Parathyroid adenoma (tissue), 2 donors: ENCODE data around the gene SVIL.
"Not testable (repeated sequence)": the region's sequence is repeated elsewhere in the genome, so short reads cannot be mapped to it uniquely, and the experiment has no call there.

Source experiments
- H2AFZ ChIP-seq: fragments of 300-600 bp; sonication (generic); one replicate; pipeline ENCODE4 v1.7.0; 2017; ENCODE audit warnings: antibody characterized with exemption, mild to moderate bottlenecking
- H3K27ac ChIP-seq: fragments of 300-600 bp; sonication (generic); one replicate; pipeline ENCODE4 v1.7.0; 2017
- H3K27me3 ChIP-seq: fragments of 300-600 bp; sonication (generic); one replicate; pipeline ENCODE4 v1.7.0; 2017; ENCODE audit warnings: low read length; ENCODE audit not compliant: control insufficient read depth, insufficient read depth
- H3K36me3 ChIP-seq: fragments of 300-600 bp; sonication (generic); one replicate; pipeline ENCODE4 v1.7.0; 2017; ENCODE audit warnings: low read length; ENCODE audit not compliant: control insufficient read depth, insufficient read depth
- H3K4me1 ChIP-seq: fragments of 300-600 bp; sonication (generic); one replicate; pipeline ENCODE4 v1.7.0; 2017; ENCODE audit warnings: control low read depth
- H3K4me2 ChIP-seq: fragments of 300-600 bp; sonication (generic); one replicate; pipeline ENCODE4 v1.7.0; 2017; ENCODE audit warnings: low read length
- H3K4me3 ChIP-seq: fragments of 300-600 bp; sonication (generic); one replicate; pipeline ENCODE4 v1.7.0; 2017; ENCODE audit warnings: low read depth, low read length
- H3K79me2 ChIP-seq: fragments of 300-600 bp; sonication (generic); one replicate; pipeline ENCODE4 v1.7.0; 2017; ENCODE audit warnings: control low read depth
- H3K9ac ChIP-seq: fragments of 300-600 bp; sonication (generic); one replicate; pipeline ENCODE4 v1.7.0; 2017; ENCODE audit warnings: mild to moderate bottlenecking
- H3K9me3 ChIP-seq: fragments of 300-600 bp; sonication (generic); one replicate; pipeline ENCODE4 v1.7.0; 2017; ENCODE audit warnings: low read length; ENCODE audit not compliant: control insufficient read depth
- TF ChIP-seq, protein P1 (sequence below): fragments of 300-600 bp; sonication (generic); IDR thresholded peaks from one replicate; pipeline ENCODE4 v1.7.0; 2017; ENCODE audit warnings: antibody characterized with exemption, mild to moderate bottlenecking
- donor health status: primary hyperparathyroidism.

The SVIL gene

DNA sequence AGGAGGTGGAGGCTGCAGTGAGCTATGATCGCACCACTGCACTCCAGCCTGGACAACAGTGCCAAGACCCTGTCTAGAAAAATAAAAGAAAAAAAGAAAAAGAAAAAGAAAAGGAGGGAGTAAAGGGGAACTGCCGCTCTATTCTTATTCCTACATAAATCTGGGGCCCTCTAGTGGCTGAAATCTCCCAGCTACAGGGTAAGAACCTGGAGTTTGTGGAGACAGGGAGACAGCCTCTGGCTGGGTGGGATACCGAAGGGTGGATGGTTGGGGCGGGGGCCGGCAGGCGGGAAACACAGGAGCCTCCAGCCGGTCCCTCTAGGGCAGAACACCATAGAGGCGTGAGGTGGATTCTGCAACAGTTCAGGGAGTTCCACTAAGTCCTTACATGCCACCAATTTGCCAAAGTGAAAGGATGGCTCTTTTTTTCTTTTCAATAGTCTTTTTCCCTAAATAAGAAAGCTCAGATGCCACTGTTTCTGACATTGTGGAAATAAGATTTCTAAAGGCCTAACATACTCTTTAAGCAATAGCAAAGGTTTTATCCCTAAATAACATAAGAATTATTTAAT, 117.3 kb downstream of the SVIL start:
- TF ChIP-seq, protein P1, sequence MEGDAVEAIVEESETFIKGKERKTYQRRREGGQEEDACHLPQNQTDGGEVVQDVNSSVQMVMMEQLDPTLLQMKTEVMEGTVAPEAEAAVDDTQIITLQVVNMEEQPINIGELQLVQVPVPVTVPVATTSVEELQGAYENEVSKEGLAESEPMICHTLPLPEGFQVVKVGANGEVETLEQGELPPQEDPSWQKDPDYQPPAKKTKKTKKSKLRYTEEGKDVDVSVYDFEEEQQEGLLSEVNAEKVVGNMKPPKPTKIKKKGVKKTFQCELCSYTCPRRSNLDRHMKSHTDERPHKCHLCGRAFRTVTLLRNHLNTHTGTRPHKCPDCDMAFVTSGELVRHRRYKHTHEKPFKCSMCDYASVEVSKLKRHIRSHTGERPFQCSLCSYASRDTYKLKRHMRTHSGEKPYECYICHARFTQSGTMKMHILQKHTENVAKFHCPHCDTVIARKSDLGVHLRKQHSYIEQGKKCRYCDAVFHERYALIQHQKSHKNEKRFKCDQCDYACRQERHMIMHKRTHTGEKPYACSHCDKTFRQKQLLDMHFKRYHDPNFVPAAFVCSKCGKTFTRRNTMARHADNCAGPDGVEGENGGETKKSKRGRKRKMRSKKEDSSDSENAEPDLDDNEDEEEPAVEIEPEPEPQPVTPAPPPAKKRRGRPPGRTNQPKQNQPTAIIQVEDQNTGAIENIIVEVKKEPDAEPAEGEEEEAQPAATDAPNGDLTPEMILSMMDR: peak; percentile 34
- H3K4me3 ChIP-seq: no peak overlapping the region
- no peak overlapping the region for H3K9ac ChIP-seq
- H3K79me2 ChIP-seq: no peaks in the 10 kb centered on the region
- H3K4me1 ChIP-seq: no peaks in the 10 kb centered on the region
- no peaks in the 10 kb centered on the region for H3K9me3 ChIP-seq
- H3K36me3 ChIP-seq: no peaks in the 10 kb centered on the region
- H2AFZ ChIP-seq: no peak overlapping the region
- no peaks in the 10 kb centered on the region for H3K27me3 ChIP-seq
- no peak overlapping the region for H3K27ac ChIP-seq
- no peak overlapping the region for H3K4me2 ChIP-seq

DNA sequence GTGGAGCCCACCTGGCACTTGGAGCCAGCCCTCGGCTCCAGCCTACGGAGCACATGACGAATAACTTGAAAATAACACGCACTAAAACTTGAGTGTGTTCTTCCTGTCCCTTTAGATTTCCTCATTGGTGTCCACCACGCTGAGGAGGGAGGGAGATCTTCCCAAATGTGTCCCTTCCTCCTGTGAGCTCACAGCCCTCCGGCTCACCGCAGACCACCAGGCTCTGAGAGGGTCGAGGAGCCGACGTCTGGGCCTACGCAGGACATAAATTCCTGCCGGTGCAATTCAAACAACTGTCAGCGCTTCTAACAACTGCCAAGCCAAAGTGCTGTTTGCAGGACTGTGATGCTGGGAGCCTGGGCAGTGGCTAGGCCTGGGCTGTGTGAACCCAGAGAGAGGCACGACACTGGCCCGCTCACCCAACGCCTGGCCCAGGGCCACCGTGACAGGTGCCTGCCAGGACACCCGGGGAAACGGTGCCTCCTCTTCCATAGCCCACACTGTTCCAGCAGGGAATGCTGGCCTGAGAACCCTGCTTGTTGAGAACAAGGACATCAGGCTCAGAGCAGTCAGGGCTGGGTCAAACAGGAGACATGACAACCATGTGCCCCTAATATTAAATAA, 118.3 kb downstream of the SVIL start:
- not testable (repeated sequence) for H3K9me3 ChIP-seq, H3K27me3 ChIP-seq, H3K4me1 ChIP-seq, H3K9ac ChIP-seq, H3K27ac ChIP-seq, H3K79me2 ChIP-seq, H2AFZ ChIP-seq, H3K4me3 ChIP-seq, H3K4me2 ChIP-seq, H3K36me3 ChIP-seq

DNA sequence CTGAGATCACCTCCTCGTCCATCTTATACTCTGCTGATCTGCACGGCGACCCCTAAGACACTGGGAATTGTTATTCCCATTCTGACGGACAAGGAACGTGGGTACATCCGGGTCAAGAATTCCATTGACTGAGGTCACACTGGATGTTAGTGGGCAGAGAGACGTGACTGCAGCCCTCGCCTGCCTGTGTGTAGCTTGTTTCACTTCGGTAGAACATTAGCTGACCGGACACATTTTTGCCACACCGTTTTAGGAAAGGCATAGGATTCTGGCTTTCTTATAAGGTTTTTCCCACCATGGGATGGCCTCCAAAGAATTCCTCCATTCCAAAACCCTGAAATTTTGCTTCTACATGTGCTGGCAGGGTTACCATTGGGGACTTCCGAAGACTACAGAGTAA, 118.9 kb downstream of the SVIL start:
- H3K4me2 ChIP-seq, H2AFZ ChIP-seq, H3K27ac ChIP-seq, H3K4me1 ChIP-seq, H3K36me3 ChIP-seq, H3K79me2 ChIP-seq, H3K9ac ChIP-seq, H3K4me3 ChIP-seq, H3K27me3 ChIP-seq, H3K9me3 ChIP-seq: not testable (repeated sequence)

DNA sequence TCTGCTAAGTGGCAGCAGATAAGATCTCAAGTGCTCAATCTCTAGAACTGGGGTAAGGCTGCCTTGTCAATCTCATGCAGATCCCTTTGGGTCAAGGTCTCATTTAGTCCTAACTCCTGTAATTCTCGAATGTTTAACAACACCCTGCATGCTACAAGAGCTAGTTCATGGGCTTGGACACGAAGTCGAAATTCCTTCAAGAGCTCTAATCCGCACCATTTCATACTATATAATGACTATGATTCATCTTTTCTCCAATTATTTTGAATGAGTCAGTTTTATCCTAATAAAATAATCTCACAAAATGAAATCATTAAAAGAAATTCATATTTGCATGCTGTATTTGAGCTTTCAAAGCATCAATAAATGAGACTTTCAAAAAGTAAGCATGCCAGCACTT, 119.7 kb downstream of the SVIL start:
- H3K27me3 ChIP-seq, H3K4me2 ChIP-seq, H2AFZ ChIP-seq, H3K4me1 ChIP-seq, H3K4me3 ChIP-seq, H3K9ac ChIP-seq, H3K79me2 ChIP-seq, H3K9me3 ChIP-seq, H3K36me3 ChIP-seq, H3K27ac ChIP-seq: not testable (repeated sequence)

DNA sequence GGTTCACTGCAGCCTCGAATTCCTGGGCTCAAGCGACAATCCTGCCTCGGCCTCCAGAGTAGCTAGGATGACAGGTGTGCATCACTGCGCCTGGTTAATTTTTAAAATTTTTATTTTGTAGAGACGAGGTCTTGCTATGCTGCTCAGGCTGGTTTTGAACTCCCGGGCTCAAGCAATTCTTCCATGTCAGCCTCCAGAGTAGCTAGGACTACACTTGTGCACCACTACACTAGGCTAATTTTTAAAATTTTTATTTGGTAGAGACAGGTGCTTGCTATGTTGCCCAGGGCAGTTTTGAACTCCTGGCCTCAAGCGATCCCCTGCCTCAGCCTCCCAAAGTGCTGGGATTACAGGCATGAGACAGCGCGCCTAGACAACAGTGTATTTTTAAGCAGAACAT, 120.5 kb downstream of the SVIL start:
- H3K79me2 ChIP-seq: peaks cover 3% of the 10 kb centered on the region
- H3K36me3 ChIP-seq: no peaks in the 10 kb centered on the region
- TF ChIP-seq, protein P1: no peak
- H3K27me3 ChIP-seq: no peaks in the 10 kb centered on the region
- no peak overlapping the region for H2AFZ ChIP-seq
- H3K4me2 ChIP-seq: no peak overlapping the region
- no peaks in the 10 kb centered on the region for H3K4me1 ChIP-seq
- no peak overlapping the region for H3K4me3 ChIP-seq
- no peak overlapping the region for H3K9ac ChIP-seq
- H3K27ac ChIP-seq: no peak overlapping the region
- no peaks in the 10 kb centered on the region for H3K9me3 ChIP-seq

DNA sequence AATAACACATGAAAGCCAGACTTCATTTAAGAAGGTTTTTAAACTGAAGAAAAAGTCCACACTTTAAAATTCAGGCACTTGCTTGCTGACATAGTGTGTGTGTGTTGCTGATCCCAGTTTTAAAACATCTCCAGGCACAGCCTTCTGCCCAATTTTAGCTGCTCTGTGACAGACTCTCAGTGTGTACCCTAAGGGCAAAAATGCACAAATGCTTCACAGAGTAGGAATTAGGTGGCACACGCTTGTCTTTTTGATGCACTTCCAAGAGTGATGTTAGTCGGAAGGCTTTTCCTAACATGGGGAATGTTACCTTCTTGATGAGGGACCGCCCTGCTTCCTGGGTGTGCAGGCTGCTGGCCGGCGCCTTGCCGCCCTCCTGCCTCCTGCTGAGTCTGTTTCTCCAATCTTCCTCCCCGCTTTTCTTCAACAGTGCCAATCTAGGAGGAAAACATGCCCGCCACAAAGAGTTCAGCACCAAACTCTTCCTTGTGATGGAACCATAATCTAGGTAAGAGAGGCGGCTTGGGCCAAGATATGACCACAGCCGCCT, 122.3 kb downstream of the SVIL start:
- Histone ChIP-seq H3K36me3 (no peaks in the 10 kb centered on the region), H3K9me3 (no peaks in the 10 kb centered on the region)

DNA sequence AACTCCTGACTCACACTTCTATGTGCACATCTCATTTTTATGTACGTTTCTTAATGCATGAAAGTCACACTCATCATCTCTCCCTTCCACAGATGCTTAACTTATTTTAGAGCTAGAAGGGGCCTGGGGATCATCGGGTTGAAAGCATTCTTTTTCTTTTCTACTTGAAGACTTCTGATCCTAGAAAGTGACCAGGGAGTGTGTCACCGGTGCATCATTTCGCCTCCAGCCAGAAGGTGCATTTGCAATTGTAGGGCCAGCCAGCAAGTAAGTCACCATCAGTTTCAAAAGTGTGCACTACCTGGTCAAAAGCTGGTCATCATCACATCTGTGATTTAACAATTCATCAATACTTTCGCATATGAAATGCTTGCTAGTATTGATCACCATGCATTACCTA, 123.0 kb downstream of the SVIL start:
- not testable (repeated sequence) for H3K4me2 ChIP-seq, H3K27ac ChIP-seq, H3K4me3 ChIP-seq, H3K9ac ChIP-seq, H3K36me3 ChIP-seq, H3K9me3 ChIP-seq, H3K27me3 ChIP-seq, H3K4me1 ChIP-seq, H2AFZ ChIP-seq, H3K79me2 ChIP-seq

More for the DNA sequence above, 122.3 kb downstream of the SVIL start:
- H3K4me3 ChIP-seq: no peak overlapping the region
- no peaks in the 10 kb centered on the region for H3K27me3 ChIP-seq
- TF ChIP-seq, protein P1: no peak
- no peak overlapping the region for H2AFZ ChIP-seq
- peaks cover 4% of the 10 kb centered on the region for H3K79me2 ChIP-seq
- H3K9ac ChIP-seq: no peak overlapping the region
- H3K4me1 ChIP-seq: no peaks in the 10 kb centered on the region
- no peak overlapping the region for H3K4me2 ChIP-seq
- no peak overlapping the region for H3K27ac ChIP-seq

DNA sequence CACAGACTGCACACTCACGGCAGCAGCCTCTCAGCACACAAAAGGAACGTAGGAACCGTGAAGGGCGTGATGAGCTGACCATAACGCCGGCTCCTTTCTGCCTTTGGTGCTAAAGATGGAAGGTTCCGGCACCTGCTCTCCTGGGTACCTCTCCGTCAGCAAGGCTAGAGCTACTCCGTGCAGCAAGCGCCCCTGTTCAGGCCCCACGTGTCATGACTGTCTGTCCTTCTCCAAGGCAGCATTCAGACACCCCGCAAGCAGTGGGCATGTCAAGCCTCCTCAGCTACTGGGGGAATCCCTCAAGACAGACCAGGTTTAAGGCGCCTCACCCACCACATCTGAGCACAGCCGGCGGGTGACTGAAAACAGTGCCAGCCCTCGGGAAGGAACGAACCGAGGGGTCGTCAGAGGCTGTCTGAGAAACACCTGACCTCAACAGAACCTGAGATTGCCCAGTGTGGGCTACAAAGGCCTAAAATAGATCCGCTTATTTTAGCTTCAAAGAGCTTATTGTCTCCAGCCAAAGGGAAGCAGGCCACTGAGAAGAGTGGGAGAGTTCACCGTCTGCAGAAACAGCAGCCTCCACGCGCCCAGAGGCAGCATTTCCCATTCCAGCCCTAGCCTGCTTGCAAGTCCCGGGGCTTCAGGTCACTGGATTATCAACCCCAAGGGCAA, 124.2 kb downstream of the SVIL start:
- not testable (repeated sequence) for H3K36me3 ChIP-seq, H3K4me1 ChIP-seq

More for the DNA sequence above, 124.2 kb downstream of the SVIL start:
- not testable (repeated sequence) for H2AFZ ChIP-seq, H3K9me3 ChIP-seq, H3K9ac ChIP-seq, H3K79me2 ChIP-seq, H3K27ac ChIP-seq, H3K4me2 ChIP-seq, H3K4me3 ChIP-seq, H3K27me3 ChIP-seq
